IMR-90 (cell line): ENCODE measurements around the gene FLVCR1. TPM values are rescaled to one million over a fixed set of nuclear protein-coding genes. Genes with fewer than 3 reads are reported as not detected.

Experiments
- ATAC-seq: fragments of 200-7000 bp; cut with Tn5 transposase; 2 replicates; pipeline ENCODE4 v1.9.1; 2020; ENCODE audit warnings: low read depth, mild to moderate bottlenecking, moderate library complexity
- BruUV-seq: library from RNA; stranded (reverse); fragments of 400-500 nt; replicated peaks from 2 replicates; lab custom pipeline; 2021; lab: Mats Ljungman, UMichigan
- CTCF ChIA-PET: fragments of 300-600 bp; formaldehyde crosslinking; extraction: SDS; loops from one replicate; lab custom pipeline; 2021; ENCODE audit warnings: antibody characterized with exemption; lab: Yijun Ruan, JAX
- POLR2A ChIA-PET: fragments of 300-600 bp; sonication (Branson Sonifier 250); formaldehyde crosslinking; loops from one replicate; lab custom pipeline; 2022; ENCODE audit warnings: antibody characterized with exemption; ENCODE audit not compliant: unreplicated experiment; lab: Charles Lee
- DNase-seq: peaks from one replicate; pipeline ENCODE4 v3.0.0; 2013
- H2AFZ ChIP-seq: replicated peaks from 2 replicates; pipeline ENCODE3; 2013; ENCODE audit warnings: low read length, mild to moderate bottlenecking; ENCODE audit not compliant: poor library complexity
- H2AK5ac ChIP-seq: 2 replicates; pipeline ENCODE4 v1.6.1; 2013; ENCODE audit warnings: low read depth, low read length, inconsistent platforms
- H2AK9ac ChIP-seq: replicated peaks from 2 replicates; pipeline ENCODE3; 2013; ENCODE audit warnings: mild to moderate bottlenecking, low read depth, low read length, moderate library complexity; ENCODE audit not compliant: poor library complexity
- H2BK120ac ChIP-seq: 2 replicates; pipeline ENCODE4 v1.6.1; 2013; ENCODE audit warnings: low read depth, low read length, inconsistent platforms
- H2BK15ac ChIP-seq: 3 replicates; pipeline ENCODE4 v1.6.1; 2013; ENCODE audit warnings: low read depth, low read length, inconsistent platforms
- H2BK20ac ChIP-seq: 2 replicates; pipeline ENCODE4 v1.6.1; 2013; ENCODE audit warnings: low read depth, mild to moderate bottlenecking, inconsistent platforms, low read length, moderate library complexity
- H2BK5ac ChIP-seq: 2 replicates; pipeline ENCODE4 v1.6.1; 2013; ENCODE audit warnings: mild to moderate bottlenecking, low read depth, low read length, inconsistent platforms; ENCODE audit not compliant: poor library complexity, severe bottlenecking
- H3K14ac ChIP-seq: replicated peaks from 2 replicates; pipeline ENCODE4 v1.6.1; 2013; ENCODE audit warnings: low read depth, low read length, inconsistent platforms
- H3K18ac ChIP-seq: 2 replicates; pipeline ENCODE4 v1.6.1; 2013; ENCODE audit warnings: low read depth, low read length, control low read depth
- H3K23ac ChIP-seq: 2 replicates; pipeline ENCODE4 v1.6.1; 2013; ENCODE audit warnings: low read depth, low read length, inconsistent platforms
- H3K27ac ChIP-seq: 2 replicates; pipeline ENCODE4 v1.5.1; 2013; ENCODE audit warnings: mild to moderate bottlenecking, control low read depth, low read length; ENCODE audit not compliant: insufficient read depth
- H3K27me3 ChIP-seq: 2 replicates; pipeline ENCODE4 v1.6.1; 2013; ENCODE audit warnings: low read length; ENCODE audit not compliant: control insufficient read depth, insufficient read depth
- H3K36me3 ChIP-seq: 2 replicates; pipeline ENCODE4 v1.6.1; 2013; ENCODE audit warnings: low read length, mixed read lengths; ENCODE audit not compliant: control insufficient read depth, insufficient read depth
- H3K4ac ChIP-seq: 2 replicates; pipeline ENCODE4 v1.6.1; 2013; ENCODE audit warnings: low read depth, low read length, inconsistent platforms
- H3K4me1 ChIP-seq: 2 replicates; pipeline ENCODE4 v1.6.1; 2013; ENCODE audit warnings: low read length, mixed read lengths; ENCODE audit not compliant: control insufficient read depth, insufficient read depth
- H3K4me2 ChIP-seq: 2 replicates; pipeline ENCODE4 v1.6.1; 2013; ENCODE audit warnings: low read depth, mild to moderate bottlenecking, control low read depth, low read length, moderate library complexity
- H3K4me3 ChIP-seq: 2 replicates; pipeline ENCODE4 v1.5.1; 2013; ENCODE audit warnings: low read depth, mild to moderate bottlenecking, control low read depth, low read length, moderate library complexity; ENCODE audit not compliant: insufficient read depth
- H3K56ac ChIP-seq: 2 replicates; pipeline ENCODE4 v1.6.1; 2013; ENCODE audit warnings: low read length, inconsistent platforms; ENCODE audit not compliant: insufficient read depth; ENCODE audit errors: extremely low read depth
- H3K79me1 ChIP-seq, 2 experiments: 2 replicates each; pipeline ENCODE4 v1.6.1; 2013; ENCODE audit warnings: low read length in 2 of 2, inconsistent platforms in 1 of 2, low read depth in 1 of 2
- H3K9ac ChIP-seq: 2 replicates; pipeline ENCODE4 v1.6.1; 2013; ENCODE audit warnings: low read depth, low read length, control low read depth
- H3K9me1 ChIP-seq: 2 replicates; pipeline ENCODE4 v1.6.1; 2013; ENCODE audit warnings: low read length, inconsistent platforms; ENCODE audit not compliant: insufficient read depth
- H3K9me3 ChIP-seq: 2 replicates; pipeline ENCODE4 v1.6.1; 2013; ENCODE audit warnings: low read length; ENCODE audit not compliant: control insufficient read depth, insufficient read depth
- H4K20me1 ChIP-seq: 2 replicates; pipeline ENCODE4 v1.6.1; 2013; ENCODE audit warnings: low read length, inconsistent platforms; ENCODE audit not compliant: insufficient read depth
- H4K5ac ChIP-seq: 2 replicates; pipeline ENCODE4 v1.6.1; 2013; ENCODE audit warnings: mild to moderate bottlenecking, low read depth, low read length, control low read depth
- H4K8ac ChIP-seq, 2 experiments: 2 replicates each; pipeline ENCODE4 v1.6.1; 2013; ENCODE audit warnings: low read depth in 2 of 2, low read length in 2 of 2, control low read depth in 1 of 2, inconsistent platforms in 1 of 2
- H4K91ac ChIP-seq: 2 replicates; pipeline ENCODE4 v1.6.1; 2013; ENCODE audit warnings: low read depth, low read length, inconsistent platforms; ENCODE audit not compliant: insufficient read depth
- BHLHE40 ChIP-seq: fragments of 150-350 bp; IDR thresholded peaks from 2 replicates; pipeline ENCODE4 v1.6.1; 2016; ENCODE audit warnings: mild to moderate bottlenecking, low read depth, low read length
- CEBPB ChIP-seq: IDR thresholded peaks from 2 replicates; pipeline ENCODE4 v1.6.1; 2012; ENCODE audit warnings: low read depth, low read length, improper control_type of control experiment
- CHD1 ChIP-seq: IDR thresholded peaks from 2 replicates; pipeline ENCODE4 v1.6.1; 2012; ENCODE audit warnings: low read depth, low read length, improper control_type of control experiment
- FOS ChIP-seq: fragments of 150-350 bp; IDR thresholded peaks from 2 replicates; pipeline ENCODE4 v1.6.1; 2016; ENCODE audit warnings: low read depth, low read length
- MAFK ChIP-seq: IDR thresholded peaks from 2 replicates; pipeline ENCODE4 v1.6.1; 2012; ENCODE audit warnings: low read depth, low read length, improper control_type of control experiment
- MAZ ChIP-seq: IDR thresholded peaks from 2 replicates; pipeline ENCODE4 v1.6.1; 2012; ENCODE audit warnings: low read depth, mild to moderate bottlenecking, low read length, improper control_type of control experiment, moderate library complexity, borderline replicate concordance
- MXI1 ChIP-seq: IDR thresholded peaks from 2 replicates; pipeline ENCODE4 v1.6.1; 2012; ENCODE audit warnings: low read depth, mild to moderate bottlenecking, low read length, moderate library complexity, borderline replicate concordance
- NFE2L2 ChIP-seq: fragments of 150-350 bp; IDR thresholded peaks from 2 replicates; pipeline ENCODE4 v1.6.1; 2016; ENCODE audit warnings: low read depth, mild to moderate bottlenecking, low read length
- POLR2A ChIP-seq: IDR thresholded peaks from 2 replicates; pipeline ENCODE4 v1.6.1; 2012; ENCODE audit warnings: mild to moderate bottlenecking, low read depth, low read length
- RAD21 ChIP-seq: IDR thresholded peaks from 2 replicates; pipeline ENCODE4 v1.6.1; 2012; ENCODE audit warnings: low read length, improper control_type of control experiment
- RCOR1 ChIP-seq: IDR thresholded peaks from 2 replicates; pipeline ENCODE4 v1.6.1; 2012; ENCODE audit warnings: mild to moderate bottlenecking, low read length, improper control_type of control experiment; ENCODE audit not compliant: insufficient replicate concordance
- RFX5 ChIP-seq: IDR thresholded peaks from 2 replicates; pipeline ENCODE4 v1.8.0; 2012; ENCODE audit warnings: low read depth, mild to moderate bottlenecking, low read length, moderate library complexity
- SMC3 ChIP-seq: fragments of 150-350 bp; IDR thresholded peaks from 2 replicates; pipeline ENCODE4 v1.6.1; 2016; ENCODE audit warnings: low read depth, mild to moderate bottlenecking, antibody characterized with exemption, low read length, moderate library complexity
- WGBS, 2 experiments: methylation state at CpG; one replicate each; pipeline versions ENCODE4 v1.1.5 to v1.1.7; 2013; ENCODE audit warnings: missing lambda C conversion rate in 2 of 2; ENCODE audit not compliant: insufficient read length in 1 of 2; ENCODE audit errors: extremely low coverage in 2 of 2; 5-methylcytosine and 5-hydroxymethylcytosine counted together
- dilution Hi-C: fragments of 300-500 bp; cut with HindIII; formaldehyde crosslinking; loops from one replicate; pipeline ENCODE4 v1.14.3; 2018; ENCODE audit warnings: low sequenced_read_pairs; ENCODE audit not compliant: unreplicated experiment
- in situ Hi-C: fragments of 300-500 bp; cut with MboI; formaldehyde crosslinking; loops from 3 replicates; pipeline ENCODE4 v1.14.3; 2019; ENCODE audit warnings: low sequenced_read_pairs, inconsistent platforms, mixed read lengths
- intact Hi-C: fragments of 100-400 bp; cut with micrococcal nuclease; formaldehyde crosslinking; loops from 2 replicates; pipeline ENCODE4 v1.10.0; 2022
- polyA plus RNA-seq, 3 experiments: library from polyadenylated mRNA; depleted of rRNA; stranded (reverse); fragments of >200 nt; gene quantifications; 2 replicates each; pipeline ENCODE4 v1.2.3, GENCODE V29; 2012; ENCODE audit warnings: low replicate concordance in 1 of 3
- total RNA-seq: library from RNA; depleted of rRNA; stranded (reverse); fragments of >200 nt; gene quantifications from 2 replicates; pipeline ENCODE4 v1.2.3, GENCODE V29; 2012
- TF ChIP-seq, protein P1 (sequence below): fragments of 150-350 bp; IDR thresholded peaks from 2 replicates; pipeline ENCODE4 v1.6.1; 2017; ENCODE audit warnings: mild to moderate bottlenecking, antibody characterized with exemption, low read length, low read depth
- TF ChIP-seq, protein P2 (sequence below): conservative IDR thresholded peaks from 2 replicates; pipeline ENCODE4 v1.5.1; 2012; ENCODE audit warnings: mild to moderate bottlenecking, low read depth, low read length, improper control_type of control experiment
- TF ChIP-seq, protein P3 (sequence below): fragments of 150-350 bp; IDR thresholded peaks from 2 replicates; pipeline ENCODE4 v1.6.1; 2016; ENCODE audit warnings: low read depth, mild to moderate bottlenecking, low read length, moderate library complexity, borderline replicate concordance

The FLVCR1 gene
- total and polyA plus RNA-seq, 2 of the 4 experiments (the other 2 are of a cell fraction): 2.4 to 3.9 TPM

DNA sequence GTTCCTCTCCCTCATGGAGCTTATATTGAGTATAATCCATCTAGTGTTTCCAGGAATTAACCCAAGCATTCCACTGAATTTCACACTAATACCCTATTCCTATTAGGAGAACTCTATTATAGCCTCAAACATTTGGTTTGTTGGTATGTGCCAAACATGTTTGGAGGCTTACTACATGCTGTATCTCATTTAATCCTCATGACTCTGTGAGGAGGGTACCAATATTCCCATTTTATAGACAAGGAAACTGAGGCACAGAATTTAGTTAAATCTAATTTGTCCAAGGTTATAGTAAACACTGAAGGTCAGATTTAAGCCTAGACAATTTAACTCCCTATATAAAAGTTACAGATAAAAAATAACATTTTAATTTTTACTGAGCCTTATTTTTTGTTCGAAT lies 9.1 kb downstream of the FLVCR1 start:
- no peak overlapping the region for H2AFZ ChIP-seq
- CTCF ChIA-PET: no interaction called here
- no peak overlapping the region for H4K8ac ChIP-seq
- ATAC-seq (no peak), DNase-seq (no peak)
- H3K4me2 ChIP-seq: no peak overlapping the region
- no peak overlapping the region for H3K23ac ChIP-seq
- no peak overlapping the region for H3K4ac ChIP-seq
- no peak overlapping the region for H2BK5ac ChIP-seq
- no peak overlapping the region for H3K27ac ChIP-seq
- intact Hi-C loops (no loop called here), dilution Hi-C loops (no loop called here), in situ Hi-C loops (no loop called here)
- H2AK9ac ChIP-seq: no peak overlapping the region
- H4K5ac ChIP-seq: no peak overlapping the region
- no peak overlapping the region for H4K91ac ChIP-seq
- no peak overlapping the region for H2AK5ac ChIP-seq
- H3K9me3 ChIP-seq: no peaks in the 10 kb centered on the region
- no peaks in the 10 kb centered on the region for H3K9me1 ChIP-seq
- no peak overlapping the region for H3K14ac ChIP-seq
- no peaks in the 10 kb centered on the region for H4K20me1 ChIP-seq
- H3K4me1 ChIP-seq: no peaks in the 10 kb centered on the region
- H2BK120ac ChIP-seq: no peak overlapping the region
- H3K36me3 ChIP-seq: peaks cover 5% of the 10 kb centered on the region
- peaks cover 0 to 8% of the 10 kb centered on the region in 2 experiments; a peak in 3 of 4 replicates for H3K79me1 ChIP-seq
- no peak overlapping the region for H3K4me3 ChIP-seq
- BruUV-seq: no TSS peak
- POLR2A ChIA-PET: no interaction called here
- H2BK20ac ChIP-seq: no peak overlapping the region
- no CpG with 5 or more reads among the region's 1 CpG for WGBS, 2 experiments
- no peak overlapping the region for H3K56ac ChIP-seq
- no peak overlapping the region for H3K18ac ChIP-seq
- no peak overlapping the region for H2BK15ac ChIP-seq
- H3K9ac ChIP-seq: no peak overlapping the region
- TF ChIP-seq, protein P1, sequence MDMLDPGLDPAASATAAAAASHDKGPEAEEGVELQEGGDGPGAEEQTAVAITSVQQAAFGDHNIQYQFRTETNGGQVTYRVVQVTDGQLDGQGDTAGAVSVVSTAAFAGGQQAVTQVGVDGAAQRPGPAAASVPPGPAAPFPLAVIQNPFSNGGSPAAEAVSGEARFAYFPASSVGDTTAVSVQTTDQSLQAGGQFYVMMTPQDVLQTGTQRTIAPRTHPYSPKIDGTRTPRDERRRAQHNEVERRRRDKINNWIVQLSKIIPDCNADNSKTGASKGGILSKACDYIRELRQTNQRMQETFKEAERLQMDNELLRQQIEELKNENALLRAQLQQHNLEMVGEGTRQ: no peak
- TF ChIP-seq CHD1 (no peak), POLR2A (no peak), FOS (no peak), SMC3 (no peak), MAZ (no peak), BHLHE40 (no peak), RAD21 (no peak), NFE2L2 (no peak), RFX5 (no peak), RCOR1 (no peak), MAFK (no peak), CEBPB (no peak), MXI1 (no peak)
- TF ChIP-seq, protein P2, sequence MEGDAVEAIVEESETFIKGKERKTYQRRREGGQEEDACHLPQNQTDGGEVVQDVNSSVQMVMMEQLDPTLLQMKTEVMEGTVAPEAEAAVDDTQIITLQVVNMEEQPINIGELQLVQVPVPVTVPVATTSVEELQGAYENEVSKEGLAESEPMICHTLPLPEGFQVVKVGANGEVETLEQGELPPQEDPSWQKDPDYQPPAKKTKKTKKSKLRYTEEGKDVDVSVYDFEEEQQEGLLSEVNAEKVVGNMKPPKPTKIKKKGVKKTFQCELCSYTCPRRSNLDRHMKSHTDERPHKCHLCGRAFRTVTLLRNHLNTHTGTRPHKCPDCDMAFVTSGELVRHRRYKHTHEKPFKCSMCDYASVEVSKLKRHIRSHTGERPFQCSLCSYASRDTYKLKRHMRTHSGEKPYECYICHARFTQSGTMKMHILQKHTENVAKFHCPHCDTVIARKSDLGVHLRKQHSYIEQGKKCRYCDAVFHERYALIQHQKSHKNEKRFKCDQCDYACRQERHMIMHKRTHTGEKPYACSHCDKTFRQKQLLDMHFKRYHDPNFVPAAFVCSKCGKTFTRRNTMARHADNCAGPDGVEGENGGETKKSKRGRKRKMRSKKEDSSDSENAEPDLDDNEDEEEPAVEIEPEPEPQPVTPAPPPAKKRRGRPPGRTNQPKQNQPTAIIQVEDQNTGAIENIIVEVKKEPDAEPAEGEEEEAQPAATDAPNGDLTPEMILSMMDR: no peak
- TF ChIP-seq, protein P3, sequence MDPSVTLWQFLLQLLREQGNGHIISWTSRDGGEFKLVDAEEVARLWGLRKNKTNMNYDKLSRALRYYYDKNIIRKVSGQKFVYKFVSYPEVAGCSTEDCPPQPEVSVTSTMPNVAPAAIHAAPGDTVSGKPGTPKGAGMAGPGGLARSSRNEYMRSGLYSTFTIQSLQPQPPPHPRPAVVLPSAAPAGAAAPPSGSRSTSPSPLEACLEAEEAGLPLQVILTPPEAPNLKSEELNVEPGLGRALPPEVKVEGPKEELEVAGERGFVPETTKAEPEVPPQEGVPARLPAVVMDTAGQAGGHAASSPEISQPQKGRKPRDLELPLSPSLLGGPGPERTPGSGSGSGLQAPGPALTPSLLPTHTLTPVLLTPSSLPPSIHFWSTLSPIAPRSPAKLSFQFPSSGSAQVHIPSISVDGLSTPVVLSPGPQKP: no peak
- H3K27me3 ChIP-seq: no peaks in the 10 kb centered on the region
